WI38 (cell line): ENCODE measurements around the gene HES1.

Source experiments
- H3K4me3 ChIP-seq: 2 replicates; pipeline ENCODE4 v1.5.1; 2011; ENCODE audit warnings: low read depth, mild to moderate bottlenecking, control low read depth, low read length
- CTCF ChIP-seq: IDR thresholded peaks from 2 replicates; pipeline ENCODE4 v1.5.1; 2012; ENCODE audit warnings: low read depth, mild to moderate bottlenecking, control low read depth, low read length

Gene HES1

GRCh38 chr3:194103983-194104751 is 31.8 kb upstream of the HES1 start:
- no peak for TF ChIP-seq CTCF
- no peak overlapping the region for H3K4me3 ChIP-seq

GRCh38 chr3:194105292-194105691 is 30.7 kb upstream of the HES1 start:
- no peak overlapping the region for H3K4me3 ChIP-seq
- TF ChIP-seq CTCF, result no peak

GRCh38 chr3:194107107-194107506 is 28.8 kb upstream of the HES1 start:
- H3K4me3 ChIP-seq, result no peak overlapping the region
- no peak for TF ChIP-seq CTCF

GRCh38 chr3:194109192-194109863 is 26.6 kb upstream of the HES1 start:
- TF ChIP-seq CTCF, result no peak
- H3K4me3 ChIP-seq, result no peak overlapping the region

GRCh38 chr3:194110483-194110882 is 25.5 kb upstream of the HES1 start:
- TF ChIP-seq CTCF, result no peak
- no peak overlapping the region for H3K4me3 ChIP-seq

- TF ChIP-seq CTCF, result no peak
- H3K4me3 ChIP-seq, result no peak overlapping the region
Observed at GRCh38 chr3:194111336-194111735, 24.6 kb upstream of the HES1 start.
